Keratinocyte (primary cell): Measurements from ENCODE around the gene NBPF1. TPM values are rescaled to one million over a fixed set of nuclear protein-coding genes. Genes with fewer than 3 reads are reported as not detected.
"Not testable (repeated sequence)": the region's sequence is repeated elsewhere in the genome, so short reads cannot be mapped to it uniquely, and the experiment has no call there.

Source experiments
- DNase-seq: peaks from one replicate; pipeline ENCODE4 v3.0.0-alpha.2; 2011; ENCODE audit warnings: low read depth, missing footprints, low spot score
- FAIRE-seq: peaks from 2 replicates; lab custom pipeline; 2011; peaks lifted over from hg19 to GRCh38; lab: Jason Lieb, UNC
- H2AFZ ChIP-seq: 2 replicates; pipeline ENCODE4 v1.6.0; 2012; ENCODE audit warnings: low read length, control low read depth, inconsistent platforms; ENCODE audit not compliant: control insufficient read depth
- H3K27ac ChIP-seq: 2 replicates; pipeline ENCODE4 v1.5.1; 2011; ENCODE audit warnings: low read length; ENCODE audit not compliant: control insufficient read depth, insufficient read depth
- H3K27me3 ChIP-seq: 3 replicates; pipeline ENCODE4 v1.6.0; 2011; ENCODE audit warnings: low read length; ENCODE audit not compliant: control insufficient read depth, insufficient read depth; ENCODE audit errors: extremely low read depth
- H3K36me3 ChIP-seq, 2 experiments: 2 replicates in 1 of 2; 3 replicates in 1 of 2; pipeline ENCODE4 v1.5.1; 2011; ENCODE audit warnings: low read length in 2 of 2, mild to moderate bottlenecking in 1 of 2; ENCODE audit not compliant: control insufficient read depth in 2 of 2, insufficient read depth in 2 of 2; ENCODE audit errors: extremely low read depth in 1 of 2
- H3K4me1 ChIP-seq: 3 replicates; pipeline ENCODE4 v1.5.1; 2011; ENCODE audit warnings: low read length; ENCODE audit not compliant: control insufficient read depth, insufficient read depth; ENCODE audit errors: extremely low read depth
- H3K4me2 ChIP-seq: 3 replicates; pipeline ENCODE4 v1.6.0; 2011; ENCODE audit warnings: low read depth, low read length; ENCODE audit not compliant: control insufficient read depth, insufficient read depth; ENCODE audit errors: extremely low read depth
- H3K4me3 ChIP-seq, 3 experiments: fragments of 200-600 bp in 1 of 3; sonication (generic) in 1 of 3; 2 replicates in 2 of 3; 3 replicates in 1 of 3; pipeline ENCODE4 v1.5.1; 2011 to 2016; ENCODE audit warnings: low read length in 3 of 3, mild to moderate bottlenecking in 3 of 3, control low read depth in 2 of 3, inconsistent platforms in 1 of 3, low read depth in 1 of 3, mixed read lengths in 1 of 3, mixed run types in 1 of 3, moderate library complexity in 1 of 3; ENCODE audit not compliant: control insufficient read depth in 2 of 3, insufficient read depth in 2 of 3; ENCODE audit errors: extremely low read depth in 1 of 3
- H3K79me2 ChIP-seq: 2 replicates; pipeline ENCODE4 v1.6.0; 2012; ENCODE audit warnings: low read length; ENCODE audit not compliant: control insufficient read depth, insufficient read depth
- H3K9ac ChIP-seq: 3 replicates; pipeline ENCODE4 v1.6.0; 2011; ENCODE audit warnings: low read length; ENCODE audit not compliant: control insufficient read depth, insufficient read depth; ENCODE audit errors: extremely low read depth
- H3K9me1 ChIP-seq: 3 replicates; pipeline ENCODE4 v1.6.0; 2011; ENCODE audit warnings: low read length; ENCODE audit not compliant: control insufficient read depth, insufficient read depth; ENCODE audit errors: extremely low read depth
- H3K9me3 ChIP-seq: 2 replicates; pipeline ENCODE4 v1.5.1; 2012; ENCODE audit warnings: low read depth, low read length; ENCODE audit not compliant: control insufficient read depth
- H4K20me1 ChIP-seq: 3 replicates; pipeline ENCODE4 v1.6.0; 2011; ENCODE audit warnings: low read length; ENCODE audit not compliant: control insufficient read depth, insufficient read depth; ENCODE audit errors: extremely low read depth
- dilution Hi-C: fragments of 300-500 bp; cut with MboI; formaldehyde crosslinking; loops from one replicate; pipeline ENCODE4 v1.7.0; 2020; ENCODE audit warnings: low sequenced_read_pairs; ENCODE audit not compliant: extremely low pct_ligation_motif_present
- polyA plus RNA-seq, 5 experiments: library from polyadenylated mRNA; depleted of rRNA in 3 of 5; stranded (reverse) in 3 of 5; stranded (forward) in 1 of 5; unstranded in 1 of 5; fragments of >200 nt; gene quantifications; 1 replicate in 1 of 5; 2 replicates in 3 of 5; 3 replicates in 1 of 5; pipeline versions ENCODE4 v1.2.1 to v1.2.3, GENCODE V29; 2011 to 2012; ENCODE audit warnings: missing spikeins in 2 of 5, low read depth in 1 of 5, low replicate concordance in 1 of 5

The NBPF1 gene
- polyA plus RNA-seq, 1 donor (not counting 4 experiments of a cell fraction or from before 2014, with no cell fraction given), result 16.4 TPM

DNA sequence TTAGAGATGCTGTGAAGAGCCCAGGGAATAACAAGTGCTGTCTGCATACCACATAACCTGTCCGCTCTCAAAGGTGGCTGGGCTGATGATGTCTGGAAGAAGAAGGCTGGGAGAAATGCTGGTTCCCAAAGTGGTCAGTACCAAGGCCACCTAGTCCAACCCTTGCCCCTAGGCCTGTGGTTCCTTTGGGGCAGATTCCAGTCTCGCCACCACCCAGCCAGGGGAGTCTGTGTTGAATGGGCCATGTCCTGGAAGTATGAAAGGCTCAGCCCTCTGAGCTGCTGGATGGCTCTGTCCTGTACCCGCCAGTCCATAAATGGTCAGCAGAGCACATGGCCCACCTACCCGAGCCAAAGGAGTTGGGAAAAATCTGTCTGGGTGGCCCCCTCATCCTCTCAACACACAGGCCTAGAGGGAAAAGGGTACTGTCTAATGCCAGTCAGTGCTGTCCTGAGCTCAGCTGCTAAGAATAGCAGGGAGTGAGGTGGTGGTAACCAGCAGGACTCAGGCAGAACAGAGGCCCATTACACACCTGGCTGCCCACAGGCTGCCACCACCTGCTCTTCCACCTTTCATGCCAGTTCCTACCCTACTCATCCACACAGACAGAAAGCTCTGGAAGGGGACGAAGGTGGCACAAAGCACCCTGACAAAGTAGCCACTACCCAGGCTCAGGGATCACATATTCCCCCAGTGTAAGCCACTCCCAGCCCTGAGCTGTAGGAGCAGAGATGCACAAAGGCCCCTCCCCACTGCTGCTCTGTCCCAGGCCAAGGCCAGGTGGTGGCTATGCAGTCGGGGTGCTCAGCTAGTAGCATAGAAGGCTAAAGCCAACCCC lies 24.8 kb upstream of the NBPF1 start:
- FAIRE-seq, H3K9me3 ChIP-seq, H3K9me1 ChIP-seq, H3K36me3 ChIP-seq, H3K4me2 ChIP-seq, H3K27me3 ChIP-seq, dilution Hi-C loops, H4K20me1 ChIP-seq, H3K4me3 ChIP-seq, H2AFZ ChIP-seq, H3K27ac ChIP-seq, H3K4me1 ChIP-seq, DNase-seq, H3K9ac ChIP-seq: not testable (repeated sequence)
- H3K79me2 ChIP-seq, result peaks cover 29% of the 10 kb centered on the region

GRCh38 chr1:16636551-16637195 lies 23.3 kb upstream of the NBPF1 start:
- H3K27me3 ChIP-seq, FAIRE-seq, dilution Hi-C loops, H3K4me3 ChIP-seq, H3K27ac ChIP-seq, H3K4me1 ChIP-seq, H4K20me1 ChIP-seq, H3K9me3 ChIP-seq, H3K9me1 ChIP-seq, DNase-seq, H3K4me2 ChIP-seq, H3K9ac ChIP-seq, H2AFZ ChIP-seq: not testable (repeated sequence)
- Histone ChIP-seq H3K36me3 (peaks cover 2 to 10% of the 10 kb centered on the region in 2 experiments), H3K79me2 (peaks cover 16% of the 10 kb centered on the region)

DNA sequence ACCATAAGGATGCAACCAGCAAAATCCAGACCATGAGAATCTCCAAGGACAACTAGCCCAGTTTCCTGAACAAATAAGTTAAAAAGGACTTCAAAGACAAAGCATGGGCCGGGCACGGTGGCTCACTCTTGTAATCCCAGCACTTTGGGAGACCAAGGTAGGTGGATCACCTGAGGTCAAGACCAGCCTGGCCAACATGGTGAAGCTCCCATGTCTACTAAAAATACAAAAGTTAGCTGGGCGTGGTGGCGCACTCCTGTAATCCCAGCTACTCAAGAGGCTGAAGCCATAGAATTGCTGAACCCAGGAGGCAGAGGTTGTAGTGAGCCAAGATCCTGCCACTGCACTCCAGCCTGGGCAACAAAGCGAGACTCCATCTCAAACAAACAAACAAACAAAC lies 22.6 kb upstream of the NBPF1 start:
- H3K9me3 ChIP-seq, H3K9ac ChIP-seq, H3K27ac ChIP-seq, H3K4me2 ChIP-seq, DNase-seq, FAIRE-seq, H3K9me1 ChIP-seq, H3K27me3 ChIP-seq, H3K4me1 ChIP-seq, H4K20me1 ChIP-seq, H3K4me3 ChIP-seq, dilution Hi-C loops, H2AFZ ChIP-seq: not testable (repeated sequence)
- peaks cover 11% of the 10 kb centered on the region for H3K79me2 ChIP-seq
- peaks cover 4 to 17% of the 10 kb centered on the region in 2 experiments for H3K36me3 ChIP-seq

DNA sequence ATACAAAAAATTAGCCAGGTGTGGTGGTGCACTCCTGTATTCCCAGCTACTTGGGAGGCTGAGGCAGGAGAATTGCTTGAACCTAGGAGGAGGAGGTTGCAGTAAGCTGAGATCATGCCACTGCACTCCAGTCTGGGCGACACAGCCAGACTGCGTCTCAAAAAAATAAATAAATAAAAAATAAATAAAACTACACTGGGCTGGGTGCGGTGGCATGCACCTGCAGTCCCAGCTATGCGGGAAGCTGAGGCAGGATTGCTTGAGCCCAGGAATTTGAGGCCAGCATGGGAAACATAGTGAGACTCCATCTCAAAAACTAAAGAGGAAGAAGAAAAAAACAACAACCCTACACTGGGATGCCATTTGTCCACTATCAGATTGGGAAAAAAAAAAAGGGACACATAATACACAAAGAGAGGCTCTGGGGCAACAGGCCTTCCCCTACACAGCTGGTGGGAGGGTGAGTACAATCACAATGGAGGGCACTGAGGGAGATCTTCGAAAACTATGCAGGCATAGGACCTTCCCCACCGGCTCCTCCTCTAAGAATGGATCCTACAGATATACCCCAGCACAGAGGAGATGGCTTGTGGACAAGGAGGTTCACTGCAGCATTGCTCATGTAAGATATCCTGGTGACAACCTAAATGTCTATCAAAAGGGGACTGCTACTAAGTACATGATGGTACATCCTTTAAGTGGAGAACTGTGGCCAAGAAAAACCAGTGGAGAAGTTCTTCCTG lies 20.3 kb upstream of the NBPF1 start:
- H3K9me1 ChIP-seq, H2AFZ ChIP-seq, DNase-seq, H3K9me3 ChIP-seq, H3K79me2 ChIP-seq, FAIRE-seq, H3K9ac ChIP-seq, H3K4me1 ChIP-seq, H3K27ac ChIP-seq, dilution Hi-C loops, H3K4me3 ChIP-seq, H3K4me2 ChIP-seq, H4K20me1 ChIP-seq, H3K27me3 ChIP-seq: not testable (repeated sequence)
- H3K36me3 ChIP-seq, result peaks cover 5 to 24% of the 10 kb centered on the region in 2 experiments
